Right forelimb (tissue), 1 donor: ENCODE results near the gene TTN.
"Not testable (repeated sequence)": the region's sequence is repeated elsewhere in the genome, so short reads cannot be mapped to it uniquely, and the experiment has no call there.

Experiments used
- DNase-seq: peaks from one replicate; pipeline ENCODE4 v3.0.0-alpha.2; 2018

TTN gene

GRCh38 chr2:178526256-178526655, 281.0 kb downstream of the TTN start:
- no peak for DNase-seq

- not testable (repeated sequence) for DNase-seq
Measured at GRCh38 chr2:178525460-178525859, 281.8 kb downstream of the TTN start.

GRCh38 chr2:178525010-178525409, 282.2 kb downstream of the TTN start:
- not testable (repeated sequence) for DNase-seq

- no peak for DNase-seq
Measured at GRCh38 chr2:178523596-178524134, 283.6 kb downstream of the TTN start.

- DNase-seq = peak; percentile 87
Measured at GRCh38 chr2:178522950-178523595, 284.1 kb downstream of the TTN start.

- no peak for DNase-seq
Measured at GRCh38 chr2:178521304-178522150, 285.7 kb downstream of the TTN start.

GRCh38 chr2:178517496-178517895, 289.7 kb downstream of the TTN start:
- DNase-seq = no peak

- DNase-seq = no peak
Measured at GRCh38 chr2:178514664-178515063, 292.6 kb downstream of the TTN start.

GRCh38 chr2:178513876-178514275, 293.3 kb downstream of the TTN start:
- no peak for DNase-seq

- no peak for DNase-seq
Measured at GRCh38 chr2:178512484-178512883, 294.7 kb downstream of the TTN start.

- no peak for DNase-seq
Measured at GRCh38 chr2:178510384-178510783, 296.8 kb downstream of the TTN start.

- DNase-seq = no peak
Measured at GRCh38 chr2:178508646-178509045, 298.6 kb downstream of the TTN start.

GRCh38 chr2:178506949-178507348, 300.3 kb downstream of the TTN start:
- DNase-seq = no peak

- no peak for DNase-seq
Measured at GRCh38 chr2:178506524-178506923, 300.7 kb downstream of the TTN start.

GRCh38 chr2:178506101-178506500, 301.1 kb downstream of the TTN start:
- no peak for DNase-seq

- no peak for DNase-seq
Measured at GRCh38 chr2:178502751-178503150, 304.5 kb downstream of the TTN start.

GRCh38 chr2:178499640-178500039, 307.6 kb downstream of the TTN start:
- DNase-seq = no peak

- no peak for DNase-seq
Measured at GRCh38 chr2:178498137-178498536, 309.1 kb downstream of the TTN start.

- DNase-seq = no peak
Measured at GRCh38 chr2:178496049-178496448, 311.2 kb downstream of the TTN start.

GRCh38 chr2:178491612-178492011, 315.6 kb downstream of the TTN start:
- DNase-seq = no peak

- DNase-seq = no peak
Measured at GRCh38 chr2:178485356-178485755, 321.9 kb downstream of the TTN start.

GRCh38 chr2:178484245-178485041, 322.8 kb downstream of the TTN start:
- DNase-seq = no peak

GRCh38 chr2:178482437-178482836, 324.8 kb downstream of the TTN start:
- no peak for DNase-seq
